ENCODE data around the gene ADAMTS17.
"Not testable (repeated sequence)": the region's sequence is repeated elsewhere in the genome, so short reads cannot be mapped to it uniquely, and the experiment has no call there.

The ADAMTS17 gene

GRCh38 chr15:99953886-99954285 lies 387.9 kb downstream of the ADAMTS17 start:
- in situ Hi-C loops (cut with HindIII; ENCODE audit: low pct_ligation_motif_present, low pct_unique_long_range_greater_than_20kb, low sequenced_read_pairs): no loop called here
- no peak for DNase-seq

GRCh38 chr15:99951511-99951910 lies 390.3 kb downstream of the ADAMTS17 start:
- no peak for DNase-seq
- in situ Hi-C loops (cut with HindIII; ENCODE audit: low pct_ligation_motif_present, low pct_unique_long_range_greater_than_20kb, low sequenced_read_pairs): no loop called here

GRCh38 chr15:99944131-99944530 lies 397.6 kb downstream of the ADAMTS17 start:
- in situ Hi-C loops (cut with HindIII; ENCODE audit: low pct_ligation_motif_present, low pct_unique_long_range_greater_than_20kb, low sequenced_read_pairs): no loop called here
- DNase-seq: no peak

- DNase-seq: no peak
- in situ Hi-C loops (cut with HindIII; ENCODE audit: low pct_ligation_motif_present, low pct_unique_long_range_greater_than_20kb, low sequenced_read_pairs): no loop called here
Observed at GRCh38 chr15:99943466-99943865, 398.3 kb downstream of the ADAMTS17 start.

GRCh38 chr15:99932676-99933402 lies 408.9 kb downstream of the ADAMTS17 start:
- in situ Hi-C loops (cut with HindIII; ENCODE audit: low pct_ligation_motif_present, low pct_unique_long_range_greater_than_20kb, low sequenced_read_pairs): no loop called here
- DNase-seq: no peak

GRCh38 chr15:99931703-99932603 lies 409.8 kb downstream of the ADAMTS17 start:
- DNase-seq: peak; percentile 8
- in situ Hi-C loops (cut with HindIII; ENCODE audit: low pct_ligation_motif_present, low pct_unique_long_range_greater_than_20kb, low sequenced_read_pairs): no loop called here

GRCh38 chr15:99930696-99931095 lies 411.1 kb downstream of the ADAMTS17 start:
- no peak for DNase-seq
- in situ Hi-C loops (cut with HindIII; ENCODE audit: low pct_ligation_motif_present, low pct_unique_long_range_greater_than_20kb, low sequenced_read_pairs): no loop called here

- in situ Hi-C loops (cut with HindIII; ENCODE audit: low pct_ligation_motif_present, low pct_unique_long_range_greater_than_20kb, low sequenced_read_pairs): no loop called here
- no peak for DNase-seq
Observed at GRCh38 chr15:99929266-99929665, 412.5 kb downstream of the ADAMTS17 start.

GRCh38 chr15:99928429-99928981 lies 413.3 kb downstream of the ADAMTS17 start:
- peak; percentile 49 for DNase-seq
- in situ Hi-C loops (cut with HindIII; ENCODE audit: low pct_ligation_motif_present, low pct_unique_long_range_greater_than_20kb, low sequenced_read_pairs): no loop called here

- in situ Hi-C loops (cut with HindIII; ENCODE audit: low pct_ligation_motif_present, low pct_unique_long_range_greater_than_20kb, low sequenced_read_pairs); DNase-seq: not testable (repeated sequence)
Observed at GRCh38 chr15:99926532-99926931, 415.2 kb downstream of the ADAMTS17 start.

GRCh38 chr15:99925661-99926461 lies 415.9 kb downstream of the ADAMTS17 start:
- DNase-seq: peak; percentile 19
- in situ Hi-C loops (cut with HindIII; ENCODE audit: low pct_ligation_motif_present, low pct_unique_long_range_greater_than_20kb, low sequenced_read_pairs): no loop called here

- in situ Hi-C loops (cut with HindIII; ENCODE audit: low pct_ligation_motif_present, low pct_unique_long_range_greater_than_20kb, low sequenced_read_pairs): no loop called here
- no peak for DNase-seq
Observed at GRCh38 chr15:99923711-99924110, 418.1 kb downstream of the ADAMTS17 start.
